MM.1S (cell line): ENCODE data around the gene ZNF823.

Experiments
- EZH2phosphoT487 ChIP-seq: fragments of 300-600 bp; sonication (generic); IDR thresholded peaks from 2 replicates; pipeline ENCODE4 v1.6.1; 2018; ENCODE audit warnings: antibody characterized with exemption, low read length
- TF ChIP-seq, protein P1 (sequence below): fragments of 300-600 bp; sonication (generic); IDR thresholded peaks from 2 replicates; pipeline ENCODE4 v1.5.1; 2016; ENCODE audit warnings: antibody characterized with exemption, low read length, mixed read lengths

DNA sequence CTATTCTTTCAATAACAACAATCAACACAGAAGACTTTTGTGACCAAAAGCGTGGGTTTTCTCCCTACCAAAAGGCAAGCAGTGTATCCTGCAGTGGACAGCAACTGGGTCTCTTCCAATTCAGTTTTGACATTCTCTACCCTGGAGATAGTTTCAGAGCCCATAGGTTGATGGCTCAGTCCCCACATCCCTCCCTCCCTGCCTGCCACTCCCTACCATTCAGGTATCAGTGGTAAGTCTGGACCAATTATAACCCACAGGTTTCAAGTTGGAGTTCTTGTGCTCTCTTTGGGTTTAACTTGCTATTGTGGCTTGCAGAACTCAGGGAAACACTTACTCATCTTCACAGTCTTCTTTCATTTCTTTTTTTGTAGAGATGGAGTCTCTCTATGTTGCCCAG, 60.2 kb downstream of the ZNF823 start:
- TF ChIP-seq, protein P1, sequence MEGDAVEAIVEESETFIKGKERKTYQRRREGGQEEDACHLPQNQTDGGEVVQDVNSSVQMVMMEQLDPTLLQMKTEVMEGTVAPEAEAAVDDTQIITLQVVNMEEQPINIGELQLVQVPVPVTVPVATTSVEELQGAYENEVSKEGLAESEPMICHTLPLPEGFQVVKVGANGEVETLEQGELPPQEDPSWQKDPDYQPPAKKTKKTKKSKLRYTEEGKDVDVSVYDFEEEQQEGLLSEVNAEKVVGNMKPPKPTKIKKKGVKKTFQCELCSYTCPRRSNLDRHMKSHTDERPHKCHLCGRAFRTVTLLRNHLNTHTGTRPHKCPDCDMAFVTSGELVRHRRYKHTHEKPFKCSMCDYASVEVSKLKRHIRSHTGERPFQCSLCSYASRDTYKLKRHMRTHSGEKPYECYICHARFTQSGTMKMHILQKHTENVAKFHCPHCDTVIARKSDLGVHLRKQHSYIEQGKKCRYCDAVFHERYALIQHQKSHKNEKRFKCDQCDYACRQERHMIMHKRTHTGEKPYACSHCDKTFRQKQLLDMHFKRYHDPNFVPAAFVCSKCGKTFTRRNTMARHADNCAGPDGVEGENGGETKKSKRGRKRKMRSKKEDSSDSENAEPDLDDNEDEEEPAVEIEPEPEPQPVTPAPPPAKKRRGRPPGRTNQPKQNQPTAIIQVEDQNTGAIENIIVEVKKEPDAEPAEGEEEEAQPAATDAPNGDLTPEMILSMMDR: no peak
- TF ChIP-seq EZH2phosphoT487: no peak
